IPS DF 6.9 (cell line): ENCODE results near the gene HOMEZ.
"Not testable (repeated sequence)": the region's sequence is repeated elsewhere in the genome, so short reads cannot be mapped to it uniquely, and the experiment has no call there.

Experiments
- DNase-seq: peaks from one replicate; pipeline ENCODE4 v3.0.0-alpha.2; 2013; ENCODE audit warnings: low read depth, low spot score
- H3K27ac ChIP-seq: one replicate; pipeline ENCODE4 v1.5.1; 2013; ENCODE audit warnings: low read length, control low read depth
- H3K27me3 ChIP-seq: 2 replicates; pipeline ENCODE4 v1.6.1; 2013; ENCODE audit warnings: mild to moderate bottlenecking, low read length; ENCODE audit not compliant: control insufficient read depth, insufficient read depth
- H3K36me3 ChIP-seq: 2 replicates; pipeline ENCODE4 v1.6.1; 2013; ENCODE audit warnings: low read length; ENCODE audit not compliant: control insufficient read depth, insufficient read depth
- H3K4me1 ChIP-seq: 2 replicates; pipeline ENCODE4 v1.6.1; 2013; ENCODE audit warnings: low read length; ENCODE audit not compliant: control insufficient read depth, insufficient read depth
- H3K4me3 ChIP-seq: 2 replicates; pipeline ENCODE4 v1.5.1; 2013; ENCODE audit warnings: mild to moderate bottlenecking, low read length
- H3K9me3 ChIP-seq: 2 replicates; pipeline ENCODE4 v1.6.1; 2013; ENCODE audit warnings: low read length, inconsistent platforms; ENCODE audit not compliant: control insufficient read depth, insufficient read depth
- WGBS: extraction: QIAGEN DNeasy Blood & Tissue Kit; methylation state at CpG from one replicate; pipeline ENCODE4 v1.1.7; 2013; ENCODE audit warnings: mixed read lengths, missing lambda C conversion rate; ENCODE audit not compliant: insufficient read length, insufficient coverage; 5-methylcytosine and 5-hydroxymethylcytosine counted together

Gene HOMEZ

GRCh38 chr14:23286020-23286901, at the start of gene HOMEZ:
HOMEZ (minus strand) TSS chr14:23286132; CDS start chr14:23285952, 180 bp downstream.
- WGBS, result no CpG with 5 or more reads among the region's 53 CpGs
- peak; percentile 93 for DNase-seq
- Histone ChIP-seq H3K27me3 (peaks cover 12% of the 10 kb centered on the region), H3K36me3 (no peaks in the 10 kb centered on the region), H3K4me3 (peak within 1 kb of the TSS; percentile 80), H3K27ac (no peak within 1 kb of the TSS), H3K4me1 (no peaks in the 10 kb centered on the region), H3K9me3 (no peaks in the 10 kb centered on the region)

GRCh38 chr14:23335623-23336022, 49.7 kb upstream of the HOMEZ start:
- no CpG with 5 or more reads among the region's 5 CpGs for WGBS
- no peaks in the 10 kb centered on the region for H3K4me1 ChIP-seq
- no peaks in the 10 kb centered on the region for H3K9me3 ChIP-seq
- no peak overlapping the region for H3K27ac ChIP-seq
- H3K36me3 ChIP-seq, result no peaks in the 10 kb centered on the region
- no peaks in the 10 kb centered on the region for H3K27me3 ChIP-seq
- H3K4me3 ChIP-seq, result no peak overlapping the region
- DNase-seq, result no peak

- no peaks in the 10 kb centered on the region for H3K27me3 ChIP-seq
- no peak for DNase-seq
- no peak overlapping the region for H3K4me3 ChIP-seq
- no peak overlapping the region for H3K27ac ChIP-seq
- no peaks in the 10 kb centered on the region for H3K4me1 ChIP-seq
- no CpG with 5 or more reads among the region's 4 CpGs for WGBS
- H3K9me3 ChIP-seq, result no peaks in the 10 kb centered on the region
- peaks cover 14% of the 10 kb centered on the region for H3K36me3 ChIP-seq
Observed at GRCh38 chr14:23327947-23328744, 42.2 kb upstream of the HOMEZ start.

- Histone ChIP-seq H3K4me3 (no peak overlapping the region), H3K36me3 (peaks cover 18% of the 10 kb centered on the region), H3K27me3 (no peaks in the 10 kb centered on the region), H3K9me3 (no peaks in the 10 kb centered on the region), H3K27ac (no peak overlapping the region), H3K4me1 (no peaks in the 10 kb centered on the region; the same call in 1 of the 2 replicates)
- WGBS, result no CpG with 5 or more reads among the region's 13 CpGs
- DNase-seq, result no peak
Observed at GRCh38 chr14:23326491-23327332, 40.8 kb upstream of the HOMEZ start.

GRCh38 chr14:23325746-23326145, 39.8 kb upstream of the HOMEZ start:
- H3K4me3 ChIP-seq, H3K27ac ChIP-seq, H3K27me3 ChIP-seq, H3K4me1 ChIP-seq, DNase-seq, H3K9me3 ChIP-seq: not testable (repeated sequence)
- no CpG with 5 or more reads among the region's 5 CpGs for WGBS
- H3K36me3 ChIP-seq, result peaks cover 18% of the 10 kb centered on the region

- Histone ChIP-seq H3K36me3 (peaks cover 18% of the 10 kb centered on the region), H3K9me3 (no peaks in the 10 kb centered on the region), H3K4me3 (no peak overlapping the region), H3K27ac (no peak overlapping the region), H3K27me3 (no peaks in the 10 kb centered on the region), H3K4me1 (peaks cover 1% of the 10 kb centered on the region; the same call in 1 of the 2 replicates)
- no CpG with 5 or more reads among the region's 7 CpGs for WGBS
- DNase-seq, result no peak
Observed at GRCh38 chr14:23324993-23325392, 39.1 kb upstream of the HOMEZ start.

GRCh38 chr14:23324455-23324846, 38.5 kb upstream of the HOMEZ start:
- H3K4me1 ChIP-seq, result peaks cover 1% of the 10 kb centered on the region; the same call in 1 of the 2 replicates
- H3K4me3 ChIP-seq, result no peak overlapping the region
- no peaks in the 10 kb centered on the region for H3K27me3 ChIP-seq
- no peaks in the 10 kb centered on the region for H3K9me3 ChIP-seq
- WGBS, result no CpG with 5 or more reads among the region's 2 CpGs
- no peak overlapping the region for H3K27ac ChIP-seq
- DNase-seq, result no peak
- H3K36me3 ChIP-seq, result peaks cover 18% of the 10 kb centered on the region

- no peak overlapping the region for H3K27ac ChIP-seq
- no CpG with 5 or more reads among the region's 18 CpGs for WGBS
- DNase-seq, result no peak
- H3K4me1 ChIP-seq, result peaks cover 1% of the 10 kb centered on the region; the same call in 1 of the 2 replicates
- H3K9me3 ChIP-seq, result no peaks in the 10 kb centered on the region
- H3K4me3 ChIP-seq, result no peak overlapping the region
- peaks cover 18% of the 10 kb centered on the region for H3K36me3 ChIP-seq
- H3K27me3 ChIP-seq, result no peaks in the 10 kb centered on the region
Observed at GRCh38 chr14:23323838-23324454, 38.0 kb upstream of the HOMEZ start.

GRCh38 chr14:23322568-23323517, 36.9 kb upstream of the HOMEZ start:
- Histone ChIP-seq H3K9me3 (no peaks in the 10 kb centered on the region), H3K27ac (no peak overlapping the region), H3K27me3 (no peaks in the 10 kb centered on the region), H3K4me3 (peak overlapping the region; percentile 92; the same call in 1 of the 2 replicates), H3K36me3 (peaks cover 18% of the 10 kb centered on the region), H3K4me1 (peaks cover 1% of the 10 kb centered on the region; the same call in 1 of the 2 replicates)
- no peak for DNase-seq
- 100% methylated on average over 1 of the region's 10 CpGs for WGBS
